ENCODE data around the gene DCBLD1. TPM values are rescaled to one million over a fixed set of nuclear protein-coding genes. Genes with fewer than 3 reads are reported as not detected.
A peak's percentile ranks its signal among the peaks of the same experiment; 100 is the strongest.

DCBLD1 gene
- total and polyA plus RNA-seq, 2 of the 4 experiments (the other 2 are of a cell fraction) = 21.1 to 27.8 TPM

DNA sequence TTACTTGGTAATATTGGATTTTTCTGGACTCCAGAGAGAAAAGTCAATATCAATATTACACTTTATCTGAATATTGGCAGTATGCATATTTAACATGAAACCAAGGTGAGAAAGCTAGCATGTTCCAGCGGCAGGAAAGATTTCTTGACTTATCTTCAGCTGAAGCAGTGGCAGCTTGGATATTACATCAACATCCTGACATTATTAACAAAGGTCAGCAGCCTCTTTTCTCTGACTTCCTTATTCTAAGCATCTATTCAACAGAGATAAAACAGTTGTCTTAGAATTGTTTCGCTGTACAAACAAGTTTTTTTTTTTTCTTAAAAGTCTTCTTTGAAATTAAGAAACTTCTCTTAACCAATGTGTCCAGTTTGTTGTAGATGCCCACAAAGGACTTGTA is 11.8 kb downstream of the DCBLD1 start:
- H3K4me1 ChIP-seq (ENCODE audit: control insufficient read depth, insufficient read depth, low read length) = peaks cover 29% of the 10 kb centered on the region
- intact Hi-C loops (cut with micrococcal nuclease) = no loop called here

More for the DNA sequence above, 11.8 kb downstream of the DCBLD1 start:
- Histone ChIP-seq H3K27me3 (ENCODE audit: control insufficient read depth, insufficient read depth, low read length) (no peaks in the 10 kb centered on the region), H3K9ac (ENCODE audit: low read depth, low read length) (no peak overlapping the region), H3K36me3 (ENCODE audit: control insufficient read depth, insufficient read depth, low read length) (0 out of 2 replicates have a peak, but pooled peaks cover 2% of the 10 kb centered on the region), H2AFZ (replicated peaks; ENCODE audit: low read length, poor library complexity) (no peak overlapping the region), H2AK5ac (ENCODE audit: low read depth, low read length) (peak overlapping the region; percentile 88; the same call in 1 of the 2 replicates), H3K9me3 (ENCODE audit: control insufficient read depth, insufficient read depth, low read length) (no peaks in the 10 kb centered on the region), H3K27ac (ENCODE audit: insufficient read depth, low read length) (no peak overlapping the region; the same call in 1 of the 2 replicates), H4K5ac (ENCODE audit: low read depth, low read length) (no peak overlapping the region; the same call in 1 of the 2 replicates), H4K20me1 (ENCODE audit: insufficient read depth, low read length) (no peaks in the 10 kb centered on the region), H4K8ac (ENCODE audit: low read depth in 2 of 2, low read length in 2 of 2) (peak overlapping the region in 1 of 2 experiments; percentile 82; a peak in 2 of 4 replicates), H3K56ac (ENCODE audit: extremely low read depth, insufficient read depth, low read length) (no peak overlapping the region), H3K79me1 (ENCODE audit: low read depth in 1 of 2, low read length in 2 of 2) (peaks cover 13 to 45% of the 10 kb centered on the region in 2 experiments), H2BK20ac (ENCODE audit: low read depth, low read length) (peak overlapping the region; percentile 87; the same call in 1 of the 2 replicates), H3K4me3 (ENCODE audit: insufficient read depth, low read depth, low read length) (peak overlapping the region; percentile 29; the same call in 1 of the 2 replicates), H2BK120ac (ENCODE audit: low read depth, low read length) (peak overlapping the region; percentile 91), H3K23ac (ENCODE audit: low read depth, low read length) (0 out of 2 replicates have a peak overlapping the region, but pooled peaks have one; percentile 58), H2AK9ac (replicated peaks; ENCODE audit: low read depth, low read length, poor library complexity) (no peak overlapping the region), H3K4ac (ENCODE audit: low read depth, low read length) (peak overlapping the region; percentile 93; the same call in 1 of the 2 replicates), H3K14ac (replicated peaks; ENCODE audit: low read depth, low read length) (peak overlapping the region; percentile 81; the same call in 1 of the 2 replicates), H4K91ac (ENCODE audit: insufficient read depth, low read depth, low read length) (no peak overlapping the region; the same call in 1 of the 2 replicates), H3K9me1 (ENCODE audit: insufficient read depth, low read length) (peaks cover 5% of the 10 kb centered on the region), H2BK15ac (ENCODE audit: low read depth, low read length) (peak overlapping the region; percentile 73; the same call in 2 of the 3 replicates), H3K18ac (ENCODE audit: low read depth, low read length) (peak overlapping the region; percentile 47; the same call in 1 of the 2 replicates), H2BK5ac (ENCODE audit: low read depth, low read length, poor library complexity, severe bottlenecking) (peak overlapping the region; percentile 99), H3K4me2 (ENCODE audit: low read depth, low read length) (peak overlapping the region; percentile 95)
- ATAC-seq (ENCODE audit: low read depth) (no peak), DNase-seq (no peak)
- ChIA-PET POLR2A (ENCODE audit: unreplicated experiment) (no interaction called here), CTCF (interaction anchor here (0.8 kb wide), 2 partner anchors 11 to 16 kb away, joined by 3 to 4 read pairs; no protein-coding TSS in a partner anchor)
- WGBS, 2 experiments (ENCODE audit: extremely low coverage in 2 of 2, insufficient read length in 1 of 2) = no CpG with 5 or more reads among the region's 2 CpGs
- dilution Hi-C loops (cut with HindIII; ENCODE audit: low sequenced_read_pairs, unreplicated experiment) (no loop called here), in situ Hi-C loops (cut with MboI; ENCODE audit: low sequenced_read_pairs) (no loop called here)
- no TSS peak for BruUV-seq (replicated peaks)
- TF ChIP-seq BHLHE40 (IDR thresholded peaks at IDR 0.05; ENCODE audit: low read depth, low read length) (no peak), ELK1 (IDR thresholded peaks at IDR 0.05; ENCODE audit: borderline replicate concordance, low read depth, low read length) (no peak), SMC3 (IDR thresholded peaks at IDR 0.05; ENCODE audit: low read depth, low read length) (no peak), MAFK (IDR thresholded peaks at IDR 0.05; ENCODE audit: low read depth, low read length) (no peak), POLR2A (IDR thresholded peaks at IDR 0.05; ENCODE audit: low read depth, low read length) (no peak), MXI1 (IDR thresholded peaks at IDR 0.05; ENCODE audit: borderline replicate concordance, low read depth, low read length) (no peak), RFX5 (IDR thresholded peaks at IDR 0.05; ENCODE audit: low read depth, low read length) (no peak), MAZ (IDR thresholded peaks at IDR 0.05; ENCODE audit: borderline replicate concordance, low read depth, low read length) (no peak), NFE2L2 (IDR thresholded peaks at IDR 0.05; ENCODE audit: low read depth, low read length) (no peak), RCOR1 (IDR thresholded peaks at IDR 0.05; ENCODE audit: insufficient replicate concordance, low read length) (no peak), CEBPB (IDR thresholded peaks at IDR 0.05; ENCODE audit: low read depth, low read length) (no peak), FOS (IDR thresholded peaks at IDR 0.05; ENCODE audit: low read depth, low read length) (no peak), CHD1 (IDR thresholded peaks at IDR 0.05; ENCODE audit: low read depth, low read length) (no peak), RAD21 (IDR thresholded peaks at IDR 0.05; ENCODE audit: low read length) (no peak)
- TF ChIP-seq, protein P1, sequence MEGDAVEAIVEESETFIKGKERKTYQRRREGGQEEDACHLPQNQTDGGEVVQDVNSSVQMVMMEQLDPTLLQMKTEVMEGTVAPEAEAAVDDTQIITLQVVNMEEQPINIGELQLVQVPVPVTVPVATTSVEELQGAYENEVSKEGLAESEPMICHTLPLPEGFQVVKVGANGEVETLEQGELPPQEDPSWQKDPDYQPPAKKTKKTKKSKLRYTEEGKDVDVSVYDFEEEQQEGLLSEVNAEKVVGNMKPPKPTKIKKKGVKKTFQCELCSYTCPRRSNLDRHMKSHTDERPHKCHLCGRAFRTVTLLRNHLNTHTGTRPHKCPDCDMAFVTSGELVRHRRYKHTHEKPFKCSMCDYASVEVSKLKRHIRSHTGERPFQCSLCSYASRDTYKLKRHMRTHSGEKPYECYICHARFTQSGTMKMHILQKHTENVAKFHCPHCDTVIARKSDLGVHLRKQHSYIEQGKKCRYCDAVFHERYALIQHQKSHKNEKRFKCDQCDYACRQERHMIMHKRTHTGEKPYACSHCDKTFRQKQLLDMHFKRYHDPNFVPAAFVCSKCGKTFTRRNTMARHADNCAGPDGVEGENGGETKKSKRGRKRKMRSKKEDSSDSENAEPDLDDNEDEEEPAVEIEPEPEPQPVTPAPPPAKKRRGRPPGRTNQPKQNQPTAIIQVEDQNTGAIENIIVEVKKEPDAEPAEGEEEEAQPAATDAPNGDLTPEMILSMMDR (conservative IDR thresholded peaks at IDR 0.05; ENCODE audit: low read depth, low read length) = no peak
- TF ChIP-seq, protein P2, sequence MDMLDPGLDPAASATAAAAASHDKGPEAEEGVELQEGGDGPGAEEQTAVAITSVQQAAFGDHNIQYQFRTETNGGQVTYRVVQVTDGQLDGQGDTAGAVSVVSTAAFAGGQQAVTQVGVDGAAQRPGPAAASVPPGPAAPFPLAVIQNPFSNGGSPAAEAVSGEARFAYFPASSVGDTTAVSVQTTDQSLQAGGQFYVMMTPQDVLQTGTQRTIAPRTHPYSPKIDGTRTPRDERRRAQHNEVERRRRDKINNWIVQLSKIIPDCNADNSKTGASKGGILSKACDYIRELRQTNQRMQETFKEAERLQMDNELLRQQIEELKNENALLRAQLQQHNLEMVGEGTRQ (IDR thresholded peaks at IDR 0.05; ENCODE audit: low read depth, low read length) = no peak
